HG03039 (cell line): ENCODE data around the gene BCAS1.

Source experiments
- ATAC-seq: cut with Tn5 transposase; IDR thresholded peaks from one replicate; pipeline ENCODE4 v1.9.1; 2021; ENCODE audit warnings: mild to moderate bottlenecking, moderate library complexity; ENCODE audit not compliant: unreplicated experiment

The BCAS1 gene

GRCh38 chr20:54051068-54051467 is 19.3 kb downstream of the BCAS1 start:
- ATAC-seq = no peak

GRCh38 chr20:54048891-54049545 is 21.4 kb downstream of the BCAS1 start:
- ATAC-seq = no peak

- ATAC-seq = no peak
These were observed 21.9 kb downstream of the BCAS1 start for GRCh38 chr20:54048481-54048880.

GRCh38 chr20:54047720-54048119 is 22.7 kb downstream of the BCAS1 start:
- no peak for ATAC-seq

GRCh38 chr20:54047048-54047447 is 23.3 kb downstream of the BCAS1 start:
- ATAC-seq = no peak

GRCh38 chr20:54044156-54044555 is 26.2 kb downstream of the BCAS1 start:
- peak; percentile 85 for ATAC-seq

DNA sequence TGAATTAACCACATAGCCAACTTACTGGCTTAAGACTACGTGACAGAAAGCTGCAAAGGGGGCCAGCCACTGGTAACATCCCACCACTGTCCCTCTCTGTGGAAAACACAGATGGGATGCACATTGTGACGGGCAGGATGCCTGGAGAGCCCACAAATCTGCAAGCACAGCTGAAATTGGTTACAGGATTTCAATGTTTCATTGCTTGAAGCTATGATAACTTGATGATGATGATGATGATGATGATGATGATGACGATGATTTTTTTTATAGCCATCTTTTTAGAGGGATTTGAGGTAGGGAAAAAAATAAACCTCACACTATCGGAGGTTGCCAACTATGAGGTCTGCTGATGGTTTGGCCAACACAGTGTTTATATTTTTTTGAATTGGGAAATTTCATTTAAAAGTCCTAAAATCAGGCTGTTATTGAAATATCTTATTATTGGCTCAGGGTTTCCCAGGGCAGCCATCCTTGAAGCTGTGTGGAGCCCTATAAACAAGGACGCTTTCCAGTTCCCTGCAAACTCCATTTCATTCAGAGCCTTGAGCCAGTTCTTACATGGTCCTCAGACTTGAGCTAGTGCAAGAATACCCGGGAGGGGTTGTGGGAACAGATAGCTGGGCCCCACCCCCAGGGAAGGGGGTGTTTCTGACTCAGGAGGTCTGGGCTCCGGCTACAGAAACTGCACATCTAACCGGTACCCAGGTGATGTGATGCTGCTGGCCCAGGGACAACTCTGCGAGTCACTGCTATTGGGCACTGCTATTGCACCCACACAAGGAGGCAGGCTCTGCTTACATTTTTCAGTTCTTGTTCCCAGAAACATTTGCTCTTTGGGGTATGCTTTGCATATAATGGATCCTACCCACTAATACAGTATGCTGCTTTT is 27.1 kb downstream of the BCAS1 start:
- ATAC-seq = peak; percentile 35

DNA sequence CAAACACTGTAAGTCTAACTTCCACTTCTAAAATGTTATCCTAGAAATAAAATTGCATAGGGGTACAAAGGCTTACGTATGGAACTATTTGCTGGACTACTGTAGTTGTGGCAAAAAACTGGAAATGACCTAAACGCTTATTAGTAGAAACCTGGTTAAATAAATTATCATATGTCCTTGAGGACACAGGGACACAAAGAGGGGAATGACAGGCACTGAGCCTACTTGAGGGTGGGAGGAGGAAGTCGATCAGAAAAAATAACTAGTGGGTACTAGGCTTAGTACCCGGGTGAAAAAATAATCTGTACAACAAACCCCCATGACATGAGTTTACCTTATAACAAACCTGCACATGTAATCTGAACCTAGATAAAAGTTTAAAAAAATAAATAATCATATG is 28.4 kb downstream of the BCAS1 start:
- no peak for ATAC-seq

DNA sequence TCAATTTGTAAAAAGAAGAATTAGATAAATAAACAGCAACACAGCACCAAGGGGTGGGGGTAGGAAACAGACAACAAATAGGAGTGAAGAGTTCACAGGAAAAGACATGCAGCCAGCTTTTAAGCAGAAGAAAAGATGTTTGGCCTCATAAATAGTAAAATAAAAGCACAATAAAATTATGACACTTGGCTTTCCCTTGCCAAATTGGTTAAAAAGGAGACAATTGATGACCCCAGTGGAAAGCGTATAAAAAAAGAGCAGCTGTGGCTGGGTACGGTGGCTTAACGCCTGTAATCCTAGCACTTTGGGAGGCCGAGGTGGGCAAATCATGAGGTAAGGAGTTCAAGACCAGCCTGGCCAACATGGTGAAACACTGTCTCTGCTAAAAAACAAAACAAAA is 29.1 kb downstream of the BCAS1 start:
- no peak for ATAC-seq

DNA sequence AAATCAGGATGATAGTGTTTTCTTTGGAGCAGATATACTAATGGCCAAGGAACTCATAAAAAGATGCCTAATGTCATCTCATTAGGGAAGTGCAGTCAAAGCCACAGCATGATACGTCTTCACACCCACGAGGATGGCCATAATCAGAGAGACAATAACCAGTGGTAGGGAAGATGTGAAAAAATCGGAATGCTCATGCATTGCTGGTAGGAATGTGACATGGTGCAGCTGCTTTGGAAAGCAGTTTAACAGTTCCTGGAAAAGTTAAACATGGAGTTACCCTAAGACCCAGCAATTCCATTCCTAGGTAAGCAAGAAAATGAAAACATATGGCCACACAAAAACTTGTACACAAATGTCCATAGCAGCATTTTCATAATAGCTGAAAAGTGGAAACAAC is 29.9 kb downstream of the BCAS1 start:
- ATAC-seq = no peak

DNA sequence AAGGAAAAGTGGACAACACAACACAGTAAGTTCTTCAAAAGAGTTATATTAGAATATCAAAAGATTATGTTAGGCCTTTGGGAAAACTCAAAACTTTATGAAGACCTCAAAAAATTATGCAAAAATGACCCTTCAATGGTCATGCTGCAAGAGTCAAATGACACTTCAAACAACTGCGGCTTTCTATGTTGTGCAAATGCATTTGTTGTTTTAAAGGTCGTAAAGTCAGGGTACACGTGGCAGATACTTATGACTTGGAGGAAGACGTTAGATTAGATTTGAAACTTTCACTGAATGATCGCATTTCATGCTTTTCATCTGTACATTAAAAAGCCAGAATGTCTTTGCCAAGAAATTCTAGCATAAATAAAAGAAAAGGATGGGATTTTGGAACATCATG is 31.4 kb downstream of the BCAS1 start:
- no peak for ATAC-seq

DNA sequence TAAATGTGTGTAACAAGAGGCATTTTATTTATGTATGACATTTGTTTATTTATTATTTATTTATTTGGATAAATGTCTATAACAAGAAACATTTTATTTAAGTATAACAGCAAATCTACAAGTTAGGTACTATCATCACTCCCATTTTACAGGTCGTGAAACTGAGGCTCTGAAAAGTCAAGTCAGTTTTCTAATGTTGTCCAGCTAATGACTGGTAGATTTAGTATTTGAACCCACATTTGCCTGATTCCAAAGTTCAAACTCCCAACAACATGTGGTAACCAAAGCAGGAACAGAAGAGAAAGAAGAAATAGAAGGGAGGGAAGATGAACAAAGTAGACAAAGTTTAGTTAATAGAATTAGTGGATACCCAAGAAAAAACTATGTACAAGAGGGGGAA is 32.9 kb downstream of the BCAS1 start:
- no peak for ATAC-seq

GRCh38 chr20:54029643-54030042 is 40.8 kb downstream of the BCAS1 start:
- ATAC-seq = no peak

- no peak for ATAC-seq
These were observed 41.2 kb downstream of the BCAS1 start for GRCh38 chr20:54029176-54029575.

DNA sequence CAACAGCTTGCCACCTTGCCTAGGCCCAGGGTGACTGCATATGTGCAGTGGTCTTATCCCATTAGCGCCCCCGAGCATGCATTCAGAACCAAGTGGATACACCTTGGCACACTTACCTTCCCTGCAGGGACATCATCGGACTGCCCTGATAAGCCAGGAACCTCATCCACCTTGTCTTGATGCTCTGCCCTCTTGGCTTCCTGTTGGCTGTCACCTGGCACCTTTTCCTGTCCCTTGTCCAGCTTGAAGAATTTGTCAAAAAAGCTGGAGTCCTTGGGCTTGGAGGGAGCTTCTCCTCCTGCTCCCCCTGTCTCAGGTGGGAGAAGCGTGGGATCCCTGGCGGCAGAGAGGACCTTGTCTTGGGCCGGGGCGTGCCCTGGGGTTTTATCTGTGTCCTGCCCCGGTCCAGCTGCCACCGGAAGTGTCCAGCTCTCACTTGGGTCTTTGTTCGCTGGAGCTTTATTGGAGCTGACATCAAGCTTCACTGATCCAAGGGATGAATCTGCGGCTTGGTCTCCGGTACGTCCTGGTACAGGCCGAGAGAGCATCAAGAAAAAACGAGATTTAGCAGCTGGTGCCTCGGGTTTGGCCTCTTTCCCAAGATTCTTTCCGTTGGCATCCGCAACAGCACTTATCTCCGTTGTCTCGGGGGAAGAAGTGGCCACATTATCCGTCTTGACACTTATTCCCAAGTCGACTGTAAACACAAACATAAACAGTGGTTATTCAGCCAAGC is 42.0 kb downstream of the BCAS1 start:
- ATAC-seq = no peak

DNA sequence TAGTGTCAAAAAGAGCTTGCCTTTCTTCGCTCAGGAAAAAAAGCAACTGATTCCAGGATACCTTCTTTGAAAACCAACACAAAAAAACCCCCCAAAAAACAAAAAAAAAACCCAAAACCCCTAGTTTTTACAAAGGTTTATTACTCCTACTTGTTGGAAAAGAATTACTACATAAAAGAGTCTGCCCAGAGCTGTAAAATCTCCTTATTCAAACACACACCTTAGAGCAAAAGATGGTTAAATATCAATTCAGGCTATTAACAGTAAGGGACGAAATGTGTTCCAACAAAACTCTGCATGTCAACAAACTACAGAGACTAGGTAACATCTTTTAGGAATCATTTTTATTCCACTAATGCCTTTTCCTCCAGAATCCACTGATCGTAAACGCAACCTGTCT is 42.7 kb downstream of the BCAS1 start:
- no peak for ATAC-seq

- ATAC-seq = no peak
These were observed 43.9 kb downstream of the BCAS1 start for GRCh38 chr20:54026295-54027064.

GRCh38 chr20:54025251-54025771 is 45.1 kb downstream of the BCAS1 start:
- ATAC-seq = no peak

GRCh38 chr20:54023406-54023805 is 47.0 kb downstream of the BCAS1 start:
- no peak for ATAC-seq

GRCh38 chr20:54021446-54022235 is 48.8 kb downstream of the BCAS1 start:
- ATAC-seq = no peak
